GM19351 (cell line): ENCODE data around the gene ZMYND11.

Source experiments
- ATAC-seq: cut with Tn5 transposase; IDR thresholded peaks from one replicate; pipeline ENCODE4 v1.9.1; 2021; ENCODE audit warnings: mild to moderate bottlenecking, moderate library complexity; ENCODE audit not compliant: unreplicated experiment

Gene ZMYND11

DNA sequence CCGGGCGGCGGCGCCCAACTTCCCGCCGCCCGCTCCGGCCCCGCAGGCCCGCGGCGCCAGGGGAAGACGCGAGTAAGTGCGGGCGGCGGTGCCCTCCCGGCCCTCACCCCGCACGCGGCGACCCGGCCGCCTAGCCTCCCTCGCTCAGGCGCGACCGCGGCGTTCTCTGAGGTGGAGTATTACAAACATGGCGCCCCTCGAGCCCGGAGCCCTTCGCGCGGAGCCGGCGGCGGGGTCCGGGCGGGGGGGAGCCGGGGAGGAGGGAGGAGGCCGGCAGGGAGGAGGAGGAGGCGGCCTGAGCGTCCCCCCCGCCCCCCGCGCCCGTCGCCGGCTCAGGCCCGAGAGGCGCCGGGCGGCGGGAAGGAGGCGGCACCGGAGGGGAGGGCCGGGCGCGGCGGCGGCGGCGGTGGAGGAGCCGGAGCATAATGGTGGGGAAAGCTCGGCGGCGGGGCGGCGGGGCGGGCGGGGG is at the start of gene ZMYND11:
Gene ZMYND11 (plus strand): TSS at position 324 of the 469 bp plus-strand sequence. CDS start 44,558 bp downstream, outside the sequence.
- peak; percentile 41 for ATAC-seq

DNA sequence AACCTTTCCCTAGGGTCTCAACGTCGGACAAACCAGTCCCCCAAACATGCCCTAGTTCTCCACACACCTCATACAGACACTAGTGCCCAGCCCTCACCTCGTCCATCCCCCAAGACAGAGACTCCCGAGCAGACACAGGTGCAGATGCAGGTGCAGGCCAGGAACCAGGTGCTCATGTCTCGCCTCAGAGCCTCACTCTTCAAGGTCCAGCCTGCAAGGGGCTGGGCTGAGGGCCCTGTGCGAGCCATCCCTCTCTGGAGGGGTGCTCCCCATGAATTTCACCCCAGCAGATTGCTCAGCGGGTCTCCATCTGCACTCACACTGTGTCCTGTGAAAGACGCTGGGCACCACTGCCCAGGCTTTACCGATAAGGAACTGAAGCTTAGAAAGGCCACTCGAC is 49.2 kb upstream of the ZMYND11 start:
- no peak for ATAC-seq

DNA sequence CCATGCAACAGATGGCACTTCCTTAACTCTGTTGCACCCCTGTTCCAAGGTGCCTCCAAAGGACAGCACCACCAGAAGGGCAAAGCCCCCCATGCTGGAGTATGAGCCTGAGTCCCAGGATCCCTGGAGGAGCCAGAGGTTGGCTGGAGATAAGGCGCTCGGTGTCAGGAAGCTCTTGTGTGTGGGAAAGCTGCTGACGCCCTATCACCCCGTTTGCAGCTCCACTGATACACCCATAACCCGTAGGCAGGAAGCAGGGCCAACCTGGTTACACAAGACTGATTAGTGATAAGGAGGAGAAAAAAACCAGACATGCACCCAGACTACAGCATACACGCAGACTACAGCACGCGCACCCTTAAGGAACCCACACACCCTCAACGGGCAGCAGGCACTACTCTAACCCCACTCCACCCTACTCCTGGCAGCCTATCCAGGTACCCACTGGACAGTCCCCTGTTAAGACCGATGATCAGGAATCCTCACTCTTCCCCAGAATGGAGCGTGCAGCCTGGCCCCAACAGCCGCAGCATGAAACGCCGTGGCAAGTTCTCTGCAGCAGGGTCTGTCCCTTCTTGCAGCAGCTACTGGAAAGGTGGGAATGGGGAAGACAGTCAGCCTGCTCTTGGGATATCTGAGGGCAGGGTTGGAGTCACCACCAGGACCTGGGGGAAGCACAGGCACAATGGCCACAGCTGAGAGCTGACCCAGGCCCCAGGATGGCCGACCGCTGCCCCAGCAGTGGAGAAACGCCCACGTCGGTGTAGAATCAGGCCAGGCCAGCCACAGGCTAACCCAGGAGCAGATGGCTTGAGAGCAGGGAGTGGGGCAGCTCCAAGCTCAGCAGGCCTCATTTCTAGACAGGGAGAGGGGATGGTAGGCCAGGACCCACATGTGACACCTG is 47.8 kb upstream of the ZMYND11 start:
- no peak for ATAC-seq

DNA sequence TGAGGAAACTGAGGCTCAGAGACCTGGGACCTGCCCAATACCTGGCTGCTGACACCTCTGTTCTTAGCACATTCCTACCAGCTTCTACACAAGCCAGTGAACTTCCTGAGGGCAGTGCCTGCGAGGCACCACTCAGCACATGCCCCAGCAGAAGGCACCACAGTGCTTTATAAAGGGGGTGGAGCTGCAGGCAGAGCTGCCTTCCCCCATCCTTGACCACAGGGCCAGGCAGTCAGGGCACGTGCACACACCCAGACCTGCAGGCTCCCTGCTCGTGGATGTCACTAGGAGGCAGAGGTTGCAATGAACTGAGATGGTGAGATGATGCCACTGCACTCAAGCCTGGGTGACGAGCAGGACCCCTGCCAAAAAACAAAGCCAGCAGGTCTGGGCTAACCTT is 47.0 kb upstream of the ZMYND11 start:
- no peak for ATAC-seq

DNA sequence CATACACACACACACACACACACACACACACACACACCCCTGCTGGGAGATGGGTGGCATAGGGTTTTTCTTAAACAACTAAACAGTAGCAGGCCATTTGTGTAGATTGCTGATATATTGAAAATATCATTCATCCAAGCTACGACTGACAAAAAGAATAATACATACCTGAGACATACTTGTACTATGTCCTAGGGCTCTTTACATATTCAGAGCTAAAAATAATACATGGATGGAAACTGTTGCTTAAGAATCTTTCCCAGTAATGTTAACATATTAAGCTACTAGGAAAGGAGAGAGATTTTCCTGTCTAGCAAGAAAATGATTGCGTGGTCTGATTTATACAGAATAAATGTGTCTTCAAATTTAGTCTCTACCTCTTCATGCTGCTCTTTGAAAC is 46.0 kb upstream of the ZMYND11 start:
- no peak for ATAC-seq

DNA sequence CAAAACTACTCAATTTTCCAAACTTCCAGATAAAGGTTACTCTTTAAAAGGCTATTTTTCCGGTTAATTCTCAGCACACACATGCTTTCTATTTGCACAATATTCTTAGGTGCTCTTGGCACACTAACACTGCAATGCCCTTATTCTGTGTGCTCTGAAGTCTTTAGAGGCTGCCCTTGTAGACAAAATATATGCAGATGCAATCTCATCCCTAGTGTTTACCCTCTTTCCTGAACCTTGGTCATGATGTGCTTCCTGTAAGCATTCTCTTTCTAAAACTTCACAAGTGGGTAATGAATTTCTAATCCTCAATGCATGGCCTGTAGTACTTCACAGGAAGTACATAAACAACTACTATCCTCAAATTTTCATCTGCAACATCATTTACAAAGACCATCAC is 45.1 kb upstream of the ZMYND11 start:
- ATAC-seq = no peak

DNA sequence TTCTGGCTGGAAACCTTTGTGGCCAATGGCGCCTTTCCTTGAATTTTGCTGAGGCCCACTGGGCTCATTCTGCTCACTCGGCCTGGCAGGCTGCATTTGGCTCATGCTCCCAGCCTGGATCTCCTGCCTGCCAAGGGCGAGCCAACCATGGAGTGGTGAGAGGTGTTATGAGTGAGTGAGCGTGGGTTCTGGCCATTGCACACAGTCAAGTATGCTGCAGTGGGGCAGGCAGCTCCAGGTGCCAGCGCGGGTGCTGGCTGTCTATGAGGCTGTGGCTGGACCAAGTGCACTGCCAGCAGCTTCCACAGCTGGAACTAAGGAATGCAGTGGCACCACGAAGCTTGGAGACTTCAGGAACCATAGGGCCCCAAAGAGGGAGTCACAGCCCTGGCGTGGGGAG is 43.9 kb upstream of the ZMYND11 start:
- ATAC-seq = no peak

DNA sequence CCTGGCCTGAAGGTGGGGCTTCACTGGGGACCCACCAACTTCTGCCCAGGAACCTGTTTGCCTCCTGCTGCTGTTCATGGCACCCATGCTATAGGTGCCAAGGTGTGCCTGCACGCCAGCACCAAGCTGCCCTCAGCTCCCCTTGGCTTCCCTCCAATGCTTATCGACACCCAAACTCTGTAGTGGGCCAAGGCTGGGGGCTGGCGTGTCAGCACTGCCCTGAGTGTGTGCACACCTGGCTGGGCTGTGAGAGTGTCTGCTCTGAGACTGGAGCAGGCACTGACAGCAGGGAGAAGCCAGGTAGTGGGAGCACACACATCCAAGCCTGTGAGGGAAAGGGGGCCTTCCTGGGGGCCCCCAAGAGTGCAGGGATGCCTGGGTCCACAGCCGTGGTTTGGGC is 43.1 kb upstream of the ZMYND11 start:
- no peak for ATAC-seq

DNA sequence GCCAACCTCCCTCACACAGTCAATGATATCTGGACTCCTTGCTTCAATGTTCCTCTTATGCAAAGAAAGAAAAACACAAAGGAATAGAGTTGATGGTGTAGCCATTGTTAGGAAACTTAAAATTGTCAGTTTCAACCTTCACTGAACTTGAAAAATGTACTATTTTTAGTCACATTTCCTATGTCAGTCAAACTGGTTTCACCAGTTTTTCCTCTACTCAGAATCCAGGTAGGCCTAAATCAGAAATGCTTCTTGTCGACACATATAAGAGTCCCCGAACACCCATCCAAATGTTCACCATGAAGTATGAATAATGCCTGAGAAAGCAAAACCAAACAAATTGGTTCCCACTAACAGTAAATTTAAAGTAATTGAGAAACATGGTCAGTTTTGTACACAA is 42.4 kb upstream of the ZMYND11 start:
- ATAC-seq = no peak

DNA sequence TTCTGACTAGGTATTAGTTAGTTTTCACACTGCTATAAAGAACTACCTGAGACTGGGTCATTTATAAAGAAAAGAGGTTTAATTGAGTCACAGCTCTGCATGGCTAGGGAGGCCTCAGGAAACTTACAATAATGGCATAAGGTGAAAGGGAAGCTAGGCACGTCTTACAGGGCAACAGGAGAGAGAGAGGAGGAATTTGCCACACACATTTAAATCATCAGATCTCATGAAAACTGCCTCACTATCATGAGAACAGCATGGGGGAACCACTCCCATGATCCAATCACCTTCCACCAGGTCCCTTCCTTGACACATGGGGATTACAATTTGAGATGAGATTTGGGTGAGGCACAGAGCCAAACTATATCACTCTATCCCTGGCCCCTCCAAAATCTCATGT is 40.6 kb upstream of the ZMYND11 start:
- ATAC-seq = no peak

DNA sequence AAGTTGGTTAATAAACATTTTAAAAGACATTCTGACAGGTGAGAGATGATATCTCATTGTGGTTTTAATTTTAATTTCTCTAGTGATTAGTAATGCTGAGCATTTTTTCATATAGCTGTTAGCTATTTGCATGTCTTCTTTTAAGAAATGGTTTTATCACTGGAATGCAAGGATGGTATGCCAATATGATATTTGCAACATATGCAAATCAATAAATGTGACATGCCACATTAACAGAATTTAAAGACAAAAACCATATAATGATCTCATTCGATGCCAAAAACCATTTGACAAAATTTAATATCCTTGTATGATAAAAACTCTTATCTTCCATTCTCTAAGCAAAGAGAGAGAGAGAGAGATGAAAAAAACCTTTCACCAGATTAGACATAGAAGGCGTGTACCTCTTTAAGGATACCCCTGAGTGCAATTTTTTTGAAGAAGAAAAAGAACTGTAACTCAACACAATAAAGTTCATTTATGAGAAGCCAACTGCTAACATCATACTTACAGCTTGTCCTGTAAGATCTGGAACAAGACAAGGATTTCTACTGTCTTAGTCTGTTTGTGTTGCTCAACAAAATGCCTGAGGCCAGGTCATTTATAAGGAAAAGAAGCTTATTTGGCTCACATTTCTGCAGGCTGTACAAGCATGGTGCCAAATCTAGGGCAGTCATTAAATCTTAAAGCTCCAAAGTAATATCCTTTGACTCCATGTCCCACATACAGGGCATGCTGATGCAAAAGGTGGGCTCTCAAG is 39.7 kb upstream of the ZMYND11 start:
- no peak for ATAC-seq

DNA sequence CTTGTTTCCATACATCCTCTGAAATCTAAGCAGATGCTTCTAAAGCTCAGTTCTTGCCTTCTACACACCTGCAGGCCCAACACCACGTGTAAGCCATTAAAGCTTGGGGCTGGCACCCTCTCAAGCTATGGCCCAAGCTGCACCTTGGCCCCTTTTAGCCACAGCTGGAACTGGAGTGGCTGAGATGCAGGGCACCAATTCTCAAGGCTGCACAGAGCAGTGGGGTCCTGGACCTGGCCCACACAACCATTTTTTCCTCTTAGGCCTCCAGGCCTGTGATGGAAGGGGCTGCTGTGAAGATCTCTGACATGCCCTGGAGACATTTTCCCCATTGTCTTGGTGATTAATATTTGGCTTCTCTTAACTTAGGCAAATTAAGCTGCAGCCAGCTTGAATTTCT is 38.8 kb upstream of the ZMYND11 start:
- ATAC-seq = no peak

DNA sequence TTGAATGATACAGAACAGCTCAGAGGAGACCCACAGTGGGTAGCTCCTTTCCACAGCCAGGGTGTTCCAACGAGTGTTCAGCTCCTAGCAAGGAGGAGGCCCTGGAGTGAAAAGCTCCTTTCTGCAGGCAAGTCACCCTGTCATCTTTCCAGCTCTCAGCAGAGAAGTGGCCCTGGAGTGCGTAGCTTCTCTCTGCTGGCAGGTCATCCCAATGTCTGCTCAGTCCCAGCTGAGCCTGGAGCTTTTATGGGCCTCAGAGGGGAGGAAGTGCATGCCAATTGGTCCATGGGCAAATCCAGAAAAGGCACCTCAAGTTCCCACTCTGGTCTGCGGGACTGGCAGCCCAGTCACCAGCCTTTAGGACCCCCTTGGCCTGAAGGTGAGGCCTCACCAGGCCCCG is 30.8 kb upstream of the ZMYND11 start:
- no peak for ATAC-seq

DNA sequence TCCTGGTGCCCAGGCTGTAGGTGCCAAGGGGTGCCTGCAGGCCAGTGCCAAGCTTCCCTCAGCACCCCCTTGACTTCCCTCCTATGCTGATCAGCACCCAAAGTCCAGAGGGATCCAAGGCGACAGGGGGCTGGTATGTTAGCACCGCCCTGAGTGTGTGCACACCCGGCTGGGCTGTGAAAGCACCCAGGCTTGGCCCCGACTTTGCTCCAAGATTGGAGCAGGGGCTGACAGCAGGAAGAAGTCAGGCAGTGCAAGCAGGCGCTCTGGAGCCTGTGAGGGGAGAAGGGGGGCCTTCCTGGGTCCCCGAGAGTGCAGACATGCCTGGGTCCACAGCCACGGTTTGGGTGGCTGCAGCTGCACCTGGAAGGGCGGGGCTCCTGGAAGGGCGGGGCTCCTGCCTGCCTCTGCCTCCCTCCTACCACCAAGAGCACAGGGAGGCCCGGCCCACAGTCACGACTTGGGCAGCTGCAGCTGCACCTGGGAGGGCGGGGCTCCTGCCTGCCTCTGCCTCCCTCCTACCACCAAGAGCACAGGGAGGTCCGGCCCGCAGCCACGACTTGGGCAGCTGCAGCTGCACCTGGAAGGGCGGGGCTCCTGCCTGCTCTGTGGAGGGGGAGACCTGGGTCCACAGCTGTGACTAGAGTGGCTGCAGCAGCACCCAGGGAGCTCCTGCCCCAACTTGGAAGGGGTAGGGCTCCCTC is 30.2 kb upstream of the ZMYND11 start:
- ATAC-seq = no peak

DNA sequence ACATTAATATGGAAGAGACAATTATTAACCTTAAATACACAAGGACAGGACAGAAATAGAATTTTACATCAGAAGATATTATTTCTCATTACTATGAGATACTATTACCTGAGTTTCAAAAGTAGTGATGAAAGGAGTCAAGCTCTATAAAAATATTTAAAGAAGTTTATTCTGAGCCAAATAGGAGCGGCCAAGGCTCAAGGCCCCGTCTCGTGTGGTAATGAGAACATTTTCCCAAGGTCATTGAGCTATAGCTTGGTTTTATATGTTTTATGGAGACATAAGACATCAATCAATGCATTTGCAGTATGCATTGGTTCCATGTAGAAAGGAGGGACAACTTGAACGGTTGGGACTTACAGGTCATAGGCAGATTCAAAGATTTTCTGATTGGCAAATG is 29.4 kb upstream of the ZMYND11 start:
- no peak for ATAC-seq

DNA sequence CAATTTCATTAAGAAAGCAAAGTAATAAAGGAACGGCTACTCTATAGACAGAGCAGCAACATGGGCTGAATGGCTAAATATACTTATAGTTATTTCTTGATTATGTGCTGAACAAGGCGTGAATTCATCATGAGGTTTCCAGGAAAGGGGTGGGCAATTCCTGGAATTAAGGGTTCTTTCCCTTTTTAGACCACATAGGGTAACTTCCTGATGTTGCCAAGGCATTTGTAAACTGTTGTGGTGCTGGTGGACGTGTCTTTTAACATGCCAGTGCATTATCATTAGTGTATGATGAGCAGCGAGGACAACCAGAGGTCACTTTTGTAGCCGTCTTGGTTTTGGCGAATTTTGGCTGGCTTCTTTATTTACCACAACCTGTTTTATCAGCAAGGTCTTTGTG is 28.5 kb upstream of the ZMYND11 start:
- ATAC-seq = no peak

DNA sequence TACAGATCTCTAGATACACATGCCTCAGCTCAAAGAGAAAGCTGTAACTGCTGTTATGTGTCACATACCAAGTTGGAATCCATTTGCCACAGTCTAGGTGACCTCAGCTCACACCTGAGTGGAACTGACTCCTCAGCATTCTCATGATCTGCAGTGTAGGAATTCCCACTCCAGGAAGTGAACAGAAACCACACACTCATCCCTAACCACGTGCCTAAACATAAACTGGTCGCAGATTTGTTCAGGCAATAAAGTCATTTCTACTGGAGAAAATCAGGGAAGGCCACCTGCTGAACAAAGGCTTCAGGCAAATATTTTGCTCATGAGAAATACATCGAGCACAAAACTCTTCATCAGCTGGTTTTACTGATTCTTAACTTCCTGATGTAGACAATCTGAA is 23.0 kb upstream of the ZMYND11 start:
- ATAC-seq = no peak

DNA sequence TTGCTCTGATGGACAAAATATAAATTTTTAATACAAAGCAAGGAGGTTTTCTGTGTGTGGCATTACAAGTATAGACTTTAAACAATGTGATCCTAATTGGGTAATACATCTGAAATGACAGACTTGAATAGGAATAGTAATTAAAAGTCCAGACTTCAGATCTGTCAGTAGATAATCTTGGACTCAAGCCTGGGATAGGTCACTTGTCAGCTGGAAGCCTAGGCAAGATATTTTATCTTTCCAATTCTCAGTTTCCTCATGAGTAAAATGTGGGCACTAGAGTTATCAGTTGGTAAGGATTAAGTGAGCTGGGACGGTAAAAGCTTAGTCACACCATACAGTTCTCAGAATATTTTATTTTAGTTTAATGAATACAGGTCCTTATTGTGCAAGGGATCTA is 10.4 kb upstream of the ZMYND11 start:
- ATAC-seq = no peak

DNA sequence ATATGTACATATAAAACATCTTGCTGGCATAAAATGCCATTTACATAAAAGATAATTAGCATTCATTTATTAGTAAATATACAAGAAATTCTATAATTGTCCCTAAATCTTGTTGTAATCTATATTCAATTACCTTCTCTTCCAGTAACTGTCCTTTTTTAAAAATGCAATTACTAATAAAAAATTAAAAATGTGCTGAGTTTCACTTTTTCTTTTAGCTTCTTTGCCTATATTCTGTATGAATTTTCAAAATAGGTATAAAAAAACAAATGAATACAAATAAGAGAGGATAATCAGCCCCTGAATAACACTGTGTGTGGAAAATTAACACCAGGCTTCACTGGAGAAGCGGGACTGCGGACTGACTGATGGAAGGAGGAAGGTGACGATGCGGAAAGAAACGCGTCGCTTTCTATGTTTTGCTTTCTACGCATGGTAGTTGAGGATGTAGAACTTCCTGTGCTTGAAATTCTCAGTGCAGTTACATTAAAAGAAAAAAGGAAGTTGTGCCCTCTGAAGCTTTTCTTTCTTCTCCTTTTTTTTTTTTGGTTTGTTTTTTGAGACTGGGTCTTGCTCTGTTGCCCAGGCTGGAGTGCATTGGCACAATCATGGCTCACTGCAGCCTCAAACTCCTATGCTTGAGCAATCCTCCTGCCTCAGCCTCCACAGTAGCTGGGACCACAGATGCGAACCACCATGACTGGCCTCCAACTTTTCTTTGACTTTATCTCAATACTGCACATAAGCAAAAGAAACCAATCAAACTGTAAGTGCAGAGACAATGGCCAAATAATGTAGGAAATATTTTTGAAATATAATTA is 7.4 kb upstream of the ZMYND11 start:
- ATAC-seq = peak; percentile 92

DNA sequence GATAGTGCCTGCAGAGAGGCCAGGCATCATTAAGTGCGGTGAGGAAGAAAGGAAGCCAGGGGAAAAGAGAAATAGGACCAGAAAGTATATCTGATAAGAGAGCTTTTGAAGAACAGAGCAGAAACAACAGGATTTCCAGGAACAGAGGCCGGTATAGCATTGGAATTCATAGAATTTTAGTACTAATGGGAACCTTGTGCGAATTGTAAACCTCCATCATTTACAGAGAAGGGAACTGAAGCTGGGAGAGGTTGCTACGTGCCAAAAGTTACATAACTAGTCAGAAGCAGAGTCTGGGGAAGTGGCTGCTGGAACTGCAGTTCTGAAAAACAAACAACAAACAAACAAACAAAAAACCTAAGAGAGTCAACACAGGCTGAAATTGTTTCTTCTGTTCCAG is 5.4 kb upstream of the ZMYND11 start:
- ATAC-seq = no peak
